ENCODE results near the gene MAFF. TPM values are rescaled to one million over a fixed set of nuclear protein-coding genes. Genes with fewer than 3 reads are reported as not detected.

The MAFF gene
- total RNA-seq, 4 donors from 2014 or later: 13.1 to 111 (median 24.6) TPM

- Histone ChIP-seq H3K4me3 (replicated peaks in 1 of 3) (peak overlapping the region in 2 of 3 donors; percentile 16 to 60), H3K36me3 (no peaks in the 10 kb centered on the region), H3K9me3 (no peaks in the 10 kb centered on the region), H3K27ac (peak overlapping the region; percentile 74 to 95 (median 87)), H3K4me1 (peaks cover 16 to 44% of the 10 kb centered on the region in 2 donors), H3K27me3 (no peaks in the 10 kb centered on the region)
- intact Hi-C loops (cut with DNase I): loop anchor here (10.0 kb wide), 1 partner anchor 84 kb away; no protein-coding TSS in a partner anchor
- WGBS, 2 donors: 11 to 13% methylated on average over 14 of the region's 14 CpGs
- TF ChIP-seq CTCF (IDR thresholded peaks at IDR 0.05) (no peak), POLR2A (IDR thresholded peaks at IDR 0.05) (peak in 1 of 2 donors; percentile 48)
- peak; percentile 67 to 70 for DNase-seq
These were observed 20.8 kb upstream of the MAFF start for GRCh38 chr22:38180841-38181452.

GRCh38 chr22:38181453-38182200 lies 20.2 kb upstream of the MAFF start, which contains the start of gene PLA2G6:
Gene PLA2G6 (minus strand): TSS chr22:38181830. CDS start chr22:38169426, 12,404 bp downstream.
- peak within 1 kb of the TSS; percentile 87 to 95 (median 94) for H3K27ac ChIP-seq
- peak; percentile 99 for DNase-seq
- TF ChIP-seq CTCF (IDR thresholded peaks at IDR 0.05) (no peak), POLR2A (IDR thresholded peaks at IDR 0.05) (peak in 1 of 2 donors; percentile 60)
- WGBS, 2 donors: 1% methylated on average over 30 to 47 of the region's 48 CpGs
- peak within 1 kb of the TSS; percentile 16 to 60 (median 40) for H3K4me3 ChIP-seq (replicated peaks in 1 of 3)
- no peaks in the 10 kb centered on the region for H3K36me3 ChIP-seq
- no peaks in the 10 kb centered on the region for H3K9me3 ChIP-seq
- H3K4me1 ChIP-seq: peaks cover 16 to 46% of the 10 kb centered on the region in 2 donors
- intact Hi-C loops (cut with DNase I): loop anchor here (10.0 kb wide), 1 partner anchor 83 kb away; no protein-coding TSS in a partner anchor
- H3K27me3 ChIP-seq: no peaks in the 10 kb centered on the region

GRCh38 chr22:38184788-38185187 lies 17.0 kb upstream of the MAFF start:
- H3K9me3 ChIP-seq: no peaks in the 10 kb centered on the region
- 69 to 82% methylated on average over 7 of the region's 7 CpGs for WGBS, 2 donors
- peaks cover 23 to 49% of the 10 kb centered on the region in 2 donors for H3K4me1 ChIP-seq
- no peak for DNase-seq
- H3K36me3 ChIP-seq: no peaks in the 10 kb centered on the region
- TF ChIP-seq CTCF (IDR thresholded peaks at IDR 0.05) (no peak), POLR2A (IDR thresholded peaks at IDR 0.05) (no peak)
- H3K27ac ChIP-seq: no peak overlapping the region
- H3K4me3 ChIP-seq (replicated peaks in 1 of 3): no peak overlapping the region
- intact Hi-C loops (cut with DNase I): loop anchor here (10.0 kb wide), 1 partner anchor 80 kb away; no protein-coding TSS in a partner anchor
- no peaks in the 10 kb centered on the region for H3K27me3 ChIP-seq

- Histone ChIP-seq H3K9me3 (no peaks in the 10 kb centered on the region), H3K36me3 (no peaks in the 10 kb centered on the region), H3K27me3 (no peaks in the 10 kb centered on the region), H3K27ac (peak overlapping the region in 2 of 3 donors; percentile 72 to 90), H3K4me1 (peaks cover 14 to 34% of the 10 kb centered on the region in 2 donors), H3K4me3 (replicated peaks in 1 of 3) (no peak overlapping the region)
- TF ChIP-seq POLR2A (IDR thresholded peaks at IDR 0.05) (no peak), CTCF (IDR thresholded peaks at IDR 0.05) (no peak)
- WGBS, 2 donors: 67 to 70% methylated on average over 5 of the region's 5 CpGs
- intact Hi-C loops (cut with DNase I): loop anchor here (10.0 kb wide), 1 partner anchor 78 kb away; no protein-coding TSS in a partner anchor
- no peak for DNase-seq
These were observed 15.4 kb upstream of the MAFF start for GRCh38 chr22:38186429-38186828.

Data from thyroid gland (tissue), 4 donors.